ENCODE data around the gene TRIM46. TPM values are rescaled to one million over a fixed set of nuclear protein-coding genes. Genes with fewer than 3 reads are reported as not detected.

The TRIM46 gene
- total and polyA plus RNA-seq, 2 of the 13 experiments (the other 11 are each of a cell fraction or from before 2014, with no cell fraction given): 0.04 to 0.09 TPM

DNA sequence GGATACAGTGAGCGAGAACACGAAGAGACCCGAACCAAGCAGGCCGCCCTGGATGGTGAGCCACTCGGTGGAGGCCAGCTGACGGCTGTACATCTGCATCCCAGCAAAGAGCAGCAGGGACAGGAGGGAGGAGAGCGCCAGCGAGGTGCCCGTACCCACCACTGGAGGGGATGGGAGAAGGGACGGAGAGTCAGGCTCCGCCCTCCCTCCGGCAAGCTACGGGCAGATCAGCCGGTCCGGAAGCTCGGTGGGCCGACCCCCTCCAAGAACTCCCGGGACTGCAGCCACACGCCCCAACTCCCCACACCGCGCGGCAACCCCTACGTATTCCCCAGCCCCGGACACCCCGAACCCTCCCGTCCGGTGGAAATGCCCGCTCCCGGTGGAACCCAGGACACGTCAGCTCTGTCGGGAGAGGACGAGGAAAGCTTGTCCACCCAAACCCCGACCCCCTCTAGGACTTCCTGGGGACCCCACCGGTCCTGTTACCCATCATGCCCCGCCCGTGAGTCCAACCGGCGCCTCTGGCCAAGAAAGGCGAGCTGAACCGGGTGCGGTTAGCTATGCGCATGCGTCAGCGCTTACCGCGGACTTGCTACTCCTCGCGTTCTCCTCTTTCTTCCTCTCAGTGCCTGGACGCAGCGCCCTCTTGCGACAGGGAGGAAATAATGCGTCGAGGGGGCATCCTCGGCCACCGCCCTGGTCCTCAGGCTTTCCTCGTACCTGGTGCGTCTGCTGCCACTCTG lies 744 bp upstream of the TRIM46 start, which contains the start of gene KRTCAP2 (continued):
- TF ChIP-seq ZNF292 (CRISPR knock-in tag; IDR thresholded peaks at IDR 0.05; ENCODE audit: borderline replicate concordance, low read depth): no peak
- TF ChIP-seq ZNF549 (CRISPR knock-in tag; IDR thresholded peaks at IDR 0.05): no peak
- no peak for TF ChIP-seq GLI4 (CRISPR knock-in tag; IDR thresholded peaks at IDR 0.05; ENCODE audit: borderline replicate concordance)
- TF ChIP-seq ZNF251 (CRISPR knock-in tag; IDR thresholded peaks at IDR 0.05): no peak
- TF ChIP-seq, protein P1, sequence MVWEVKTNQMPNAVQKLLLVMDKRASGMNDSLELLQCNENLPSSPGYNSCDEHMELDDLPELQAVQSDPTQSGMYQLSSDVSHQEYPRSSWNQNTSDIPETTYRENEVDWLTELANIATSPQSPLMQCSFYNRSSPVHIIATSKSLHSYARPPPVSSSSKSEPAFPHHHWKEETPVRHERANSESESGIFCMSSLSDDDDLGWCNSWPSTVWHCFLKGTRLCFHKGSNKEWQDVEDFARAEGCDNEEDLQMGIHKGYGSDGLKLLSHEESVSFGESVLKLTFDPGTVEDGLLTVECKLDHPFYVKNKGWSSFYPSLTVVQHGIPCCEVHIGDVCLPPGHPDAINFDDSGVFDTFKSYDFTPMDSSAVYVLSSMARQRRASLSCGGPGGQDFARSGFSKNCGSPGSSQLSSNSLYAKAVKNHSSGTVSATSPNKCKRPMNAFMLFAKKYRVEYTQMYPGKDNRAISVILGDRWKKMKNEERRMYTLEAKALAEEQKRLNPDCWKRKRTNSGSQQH (CRISPR knock-in tag; IDR thresholded peaks at IDR 0.05; ENCODE audit: low read depth): no peak
- TF ChIP-seq BCL6 (CRISPR knock-in tag; IDR thresholded peaks at IDR 0.05): peak; percentile 44
- TF ChIP-seq CBX2 (IDR thresholded peaks at IDR 0.05; ENCODE audit: low read depth, low read length): no peak
- no peak for TF ChIP-seq CBX2 (CRISPR knock-in tag; IDR thresholded peaks at IDR 0.05; ENCODE audit: low read depth)
- TF ChIP-seq ZNF670 (CRISPR knock-in tag; IDR thresholded peaks at IDR 0.05; ENCODE audit: borderline replicate concordance): no peak
- TF ChIP-seq ATF7 (IDR thresholded peaks at IDR 0.05): no peak
- no peak for TF ChIP-seq ATF7 (CRISPR knock-in tag; IDR thresholded peaks at IDR 0.05)
- TF ChIP-seq, protein P2, sequence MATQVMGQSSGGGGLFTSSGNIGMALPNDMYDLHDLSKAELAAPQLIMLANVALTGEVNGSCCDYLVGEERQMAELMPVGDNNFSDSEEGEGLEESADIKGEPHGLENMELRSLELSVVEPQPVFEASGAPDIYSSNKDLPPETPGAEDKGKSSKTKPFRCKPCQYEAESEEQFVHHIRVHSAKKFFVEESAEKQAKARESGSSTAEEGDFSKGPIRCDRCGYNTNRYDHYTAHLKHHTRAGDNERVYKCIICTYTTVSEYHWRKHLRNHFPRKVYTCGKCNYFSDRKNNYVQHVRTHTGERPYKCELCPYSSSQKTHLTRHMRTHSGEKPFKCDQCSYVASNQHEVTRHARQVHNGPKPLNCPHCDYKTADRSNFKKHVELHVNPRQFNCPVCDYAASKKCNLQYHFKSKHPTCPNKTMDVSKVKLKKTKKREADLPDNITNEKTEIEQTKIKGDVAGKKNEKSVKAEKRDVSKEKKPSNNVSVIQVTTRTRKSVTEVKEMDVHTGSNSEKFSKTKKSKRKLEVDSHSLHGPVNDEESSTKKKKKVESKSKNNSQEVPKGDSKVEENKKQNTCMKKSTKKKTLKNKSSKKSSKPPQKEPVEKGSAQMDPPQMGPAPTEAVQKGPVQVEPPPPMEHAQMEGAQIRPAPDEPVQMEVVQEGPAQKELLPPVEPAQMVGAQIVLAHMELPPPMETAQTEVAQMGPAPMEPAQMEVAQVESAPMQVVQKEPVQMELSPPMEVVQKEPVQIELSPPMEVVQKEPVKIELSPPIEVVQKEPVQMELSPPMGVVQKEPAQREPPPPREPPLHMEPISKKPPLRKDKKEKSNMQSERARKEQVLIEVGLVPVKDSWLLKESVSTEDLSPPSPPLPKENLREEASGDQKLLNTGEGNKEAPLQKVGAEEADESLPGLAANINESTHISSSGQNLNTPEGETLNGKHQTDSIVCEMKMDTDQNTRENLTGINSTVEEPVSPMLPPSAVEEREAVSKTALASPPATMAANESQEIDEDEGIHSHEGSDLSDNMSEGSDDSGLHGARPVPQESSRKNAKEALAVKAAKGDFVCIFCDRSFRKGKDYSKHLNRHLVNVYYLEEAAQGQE (IDR thresholded peaks at IDR 0.05; ENCODE audit: borderline replicate concordance in 1 of 2, low read depth in 1 of 2, low read length in 2 of 2): no peak
- TF ChIP-seq ZSCAN20 (CRISPR knock-in tag; IDR thresholded peaks at IDR 0.05; ENCODE audit: borderline replicate concordance): no peak
- TF ChIP-seq CREB1 (IDR thresholded peaks at IDR 0.05): no peak
- TF ChIP-seq CREB1 (CRISPR knock-in tag; IDR thresholded peaks at IDR 0.05): peak; percentile 73
- TF ChIP-seq SP1 (IDR thresholded peaks at IDR 0.05): no peak
- TF ChIP-seq SP1 (CRISPR knock-in tag; IDR thresholded peaks at IDR 0.05): peak; percentile 44
- peak; percentile 49 for TF ChIP-seq NCOA2 (CRISPR knock-in tag; IDR thresholded peaks at IDR 0.05)
- peak; percentile 40; the same call in 1 of the 2 replicates for TF ChIP-seq FOXC1 (CRISPR knock-in tag; IDR thresholded peaks at IDR 0.05; ENCODE audit: borderline replicate concordance)
- TF ChIP-seq ZBTB21 (CRISPR knock-in tag; IDR thresholded peaks at IDR 0.05): no peak; the same call in 1 of the 2 replicates
- peak; percentile 93 for TF ChIP-seq AGO2 (optimal IDR thresholded peaks at IDR 0.05; ENCODE audit: low read depth, low read length)
- TF ChIP-seq, protein P3, sequence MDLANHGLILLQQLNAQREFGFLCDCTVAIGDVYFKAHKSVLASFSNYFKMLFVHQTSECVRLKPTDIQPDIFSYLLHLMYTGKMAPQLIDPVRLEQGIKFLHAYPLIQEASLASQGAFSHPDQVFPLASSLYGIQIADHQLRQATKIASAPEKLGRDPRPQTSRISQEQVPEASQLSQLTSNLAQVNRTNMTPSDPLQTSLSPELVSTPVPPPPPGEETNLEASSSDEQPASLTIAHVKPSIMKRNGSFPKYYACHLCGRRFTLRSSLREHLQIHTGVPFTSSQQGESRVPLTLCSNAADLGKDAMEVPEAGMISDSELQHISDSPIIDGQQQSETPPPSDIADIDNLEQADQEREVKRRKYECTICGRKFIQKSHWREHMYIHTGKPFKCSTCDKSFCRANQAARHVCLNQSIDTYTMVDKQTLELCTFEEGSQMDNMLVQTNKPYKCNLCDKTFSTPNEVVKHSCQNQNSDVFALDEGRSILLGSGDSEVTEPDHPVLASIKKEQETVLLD (CRISPR knock-in tag; IDR thresholded peaks at IDR 0.05; ENCODE audit: low read depth): peak; percentile 87
- TF ChIP-seq CBFB (CRISPR knock-in tag; IDR thresholded peaks at IDR 0.05): peak; percentile 60; the same call in 1 of the 2 replicates
- 0 out of 2 replicates have a peak, but pooled peaks have one; percentile 34 for TF ChIP-seq TEAD2 (CRISPR knock-in tag; IDR thresholded peaks at IDR 0.05)
- TF ChIP-seq FIP1L1 (IDR thresholded peaks at IDR 0.05; ENCODE audit: borderline replicate concordance, insufficient read depth, low read depth, low read length): no peak
- TF ChIP-seq ZNF766 (CRISPR knock-in tag; IDR thresholded peaks at IDR 0.05; ENCODE audit: borderline replicate concordance): 0 out of 2 replicates have a peak, but pooled peaks have one; percentile 73
